CD4-positive, alpha-beta T cell (primary cell): Measurements from ENCODE around the gene CYP24A1. TPM values are rescaled to one million over a fixed set of nuclear protein-coding genes. Genes with fewer than 3 reads are reported as not detected.

ENCODE experiments used
- ATAC-seq: fragments of 200-7000 bp; cut with Tn5 transposase; one replicate; pipeline ENCODE4 v1.10.0; 2022; ENCODE audit warnings: mild to moderate bottlenecking; ENCODE audit not compliant: poor library complexity
- CTCF ChIA-PET: fragments of 350-600 bp; sonication (Branson Sonifier 250); formaldehyde crosslinking; loops from one replicate; lab custom pipeline; 2021; ENCODE audit warnings: antibody characterized with exemption, inconsistent platforms; lab: Charles Lee
- POLR2A ChIA-PET: fragments of 350-600 bp; sonication (Branson Sonifier 250); formaldehyde crosslinking; loops from one replicate; lab custom pipeline; 2021; ENCODE audit warnings: antibody characterized with exemption, inconsistent platforms; lab: Charles Lee
- DNase-seq, 14 experiments: peaks; one replicate each; pipeline ENCODE4 v3.0.0-alpha.2; 2013 to 2020; ENCODE audit warnings: mixed read lengths in 2 of 14
- H3K27ac ChIP-seq, 2 donors: one replicate each; pipeline versions ENCODE4 v1.5.1 to v1.7.0; 2013; ENCODE audit warnings: low read length in 2 of 2, low read depth in 1 of 2, mild to moderate bottlenecking in 1 of 2
- H3K27me3 ChIP-seq, 2 experiments: 1 replicate in 1 of 2; 2 replicates in 1 of 2; pipeline versions ENCODE4 v1.6.1 to v1.7.0; 2013; ENCODE audit warnings: low read length in 2 of 2, control low read depth in 1 of 2, mild to moderate bottlenecking in 1 of 2, moderate library complexity in 1 of 2; ENCODE audit not compliant: insufficient read depth in 2 of 2, control insufficient read depth in 1 of 2
- H3K36me3 ChIP-seq: one replicate; pipeline ENCODE4 v1.6.1; 2013; ENCODE audit warnings: low read length, control low read depth; ENCODE audit not compliant: insufficient read depth
- H3K4me1 ChIP-seq: one replicate; pipeline ENCODE4 v1.6.1; 2013; ENCODE audit warnings: low read length, control low read depth; ENCODE audit not compliant: insufficient read depth
- H3K4me3 ChIP-seq: one replicate; pipeline ENCODE4 v1.5.1; 2013; ENCODE audit warnings: mild to moderate bottlenecking, low read length, moderate library complexity
- H3K9me3 ChIP-seq, 2 experiments: 1 replicate in 1 of 2; 2 replicates in 1 of 2; pipeline versions ENCODE4 v1.6.1 to v1.7.0; 2013; ENCODE audit warnings: low read length in 2 of 2, mild to moderate bottlenecking in 2 of 2, control low read depth in 1 of 2, moderate library complexity in 1 of 2; ENCODE audit not compliant: control insufficient read depth in 1 of 2, insufficient read depth in 1 of 2
- H3K27ac Mint-ChIP-seq: one replicate; pipeline ENCODE4 v1.8.0; 2020; ENCODE audit warnings: mixed read lengths
- H3K27me3 Mint-ChIP-seq: one replicate; pipeline ENCODE4 v1.8.0; 2021; ENCODE audit warnings: mixed read lengths
- H3K36me3 Mint-ChIP-seq: one replicate; pipeline ENCODE4 v1.8.0; 2021; ENCODE audit warnings: low read depth, mixed read lengths
- H3K4me1 Mint-ChIP-seq: one replicate; pipeline ENCODE4 v1.8.0; 2021; ENCODE audit warnings: low read depth, mixed read lengths
- H3K4me3 Mint-ChIP-seq: one replicate; pipeline ENCODE4 v1.8.0; 2020; ENCODE audit warnings: mild to moderate bottlenecking, mixed read lengths
- H3K9me3 Mint-ChIP-seq: one replicate; pipeline ENCODE4 v1.8.0; 2020; ENCODE audit warnings: mixed read lengths
- intact Hi-C, 2 experiments: fragments of 100-400 bp; cut with DNase I in 1 of 2; cut with micrococcal nuclease in 1 of 2; formaldehyde crosslinking; loops; one replicate each; pipeline versions ENCODE4 v1.15.1 to v1.9.0; 2023 to 2025; cut with DNase I, micrococcal nuclease
- total RNA-seq, 174 experiments: library from RNA in 2 of 174; stranded (reverse) in 2 of 174; gene quantifications; one replicate each; pipeline ENCODE4 v1.2.3 and lab custom pipeline; 2021 to 2026
- TF ChIP-seq, protein P1 (sequence below): fragments of 200-600 bp; IDR thresholded peaks from one replicate; pipeline ENCODE4 v1.8.0; 2022; ENCODE audit warnings: antibody characterized with exemption, mild to moderate bottlenecking

The CYP24A1 gene
- total RNA-seq, 2 experiments from 2014 or later = 0.56 to 1.0 TPM

DNA sequence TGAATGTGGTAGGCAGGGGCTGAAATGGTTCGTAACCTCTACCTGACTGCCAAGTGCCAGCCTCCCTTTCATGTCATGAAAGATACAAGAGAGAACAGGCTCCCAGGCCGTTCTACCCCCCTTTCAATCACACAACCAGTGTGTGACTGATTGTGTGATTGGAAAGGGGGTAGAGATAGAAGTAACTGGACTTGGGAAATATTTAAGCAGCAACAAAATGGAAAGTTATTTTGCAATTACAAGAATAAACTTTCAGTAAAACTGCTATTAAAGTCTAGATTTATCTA is 20.8 kb downstream of the CYP24A1 start:
- Histone ChIP-seq H3K27me3 (peaks cover 0 to 5% of the 10 kb centered on the region in 2 experiments), H3K9me3 (no peaks in the 10 kb centered on the region), H3K27ac (no peak overlapping the region), H3K36me3 (no peaks in the 10 kb centered on the region), H3K4me3 (no peak overlapping the region), H3K4me1 (no peaks in the 10 kb centered on the region)
- Mint-ChIP-seq H3K27ac (no peak overlapping the region), H3K36me3 (no peaks in the 10 kb centered on the region), H3K27me3 (peaks cover 21% of the 10 kb centered on the region), H3K4me1 (no peaks in the 10 kb centered on the region), H3K9me3 (no peaks in the 10 kb centered on the region), H3K4me3 (no peak overlapping the region)
- no peak for DNase-seq
- POLR2A ChIA-PET = no interaction called here
- ATAC-seq = no peak
- TF ChIP-seq, protein P1, sequence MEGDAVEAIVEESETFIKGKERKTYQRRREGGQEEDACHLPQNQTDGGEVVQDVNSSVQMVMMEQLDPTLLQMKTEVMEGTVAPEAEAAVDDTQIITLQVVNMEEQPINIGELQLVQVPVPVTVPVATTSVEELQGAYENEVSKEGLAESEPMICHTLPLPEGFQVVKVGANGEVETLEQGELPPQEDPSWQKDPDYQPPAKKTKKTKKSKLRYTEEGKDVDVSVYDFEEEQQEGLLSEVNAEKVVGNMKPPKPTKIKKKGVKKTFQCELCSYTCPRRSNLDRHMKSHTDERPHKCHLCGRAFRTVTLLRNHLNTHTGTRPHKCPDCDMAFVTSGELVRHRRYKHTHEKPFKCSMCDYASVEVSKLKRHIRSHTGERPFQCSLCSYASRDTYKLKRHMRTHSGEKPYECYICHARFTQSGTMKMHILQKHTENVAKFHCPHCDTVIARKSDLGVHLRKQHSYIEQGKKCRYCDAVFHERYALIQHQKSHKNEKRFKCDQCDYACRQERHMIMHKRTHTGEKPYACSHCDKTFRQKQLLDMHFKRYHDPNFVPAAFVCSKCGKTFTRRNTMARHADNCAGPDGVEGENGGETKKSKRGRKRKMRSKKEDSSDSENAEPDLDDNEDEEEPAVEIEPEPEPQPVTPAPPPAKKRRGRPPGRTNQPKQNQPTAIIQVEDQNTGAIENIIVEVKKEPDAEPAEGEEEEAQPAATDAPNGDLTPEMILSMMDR = no peak
- CTCF ChIA-PET = no interaction called here
- intact Hi-C loops = no loop called here

DNA sequence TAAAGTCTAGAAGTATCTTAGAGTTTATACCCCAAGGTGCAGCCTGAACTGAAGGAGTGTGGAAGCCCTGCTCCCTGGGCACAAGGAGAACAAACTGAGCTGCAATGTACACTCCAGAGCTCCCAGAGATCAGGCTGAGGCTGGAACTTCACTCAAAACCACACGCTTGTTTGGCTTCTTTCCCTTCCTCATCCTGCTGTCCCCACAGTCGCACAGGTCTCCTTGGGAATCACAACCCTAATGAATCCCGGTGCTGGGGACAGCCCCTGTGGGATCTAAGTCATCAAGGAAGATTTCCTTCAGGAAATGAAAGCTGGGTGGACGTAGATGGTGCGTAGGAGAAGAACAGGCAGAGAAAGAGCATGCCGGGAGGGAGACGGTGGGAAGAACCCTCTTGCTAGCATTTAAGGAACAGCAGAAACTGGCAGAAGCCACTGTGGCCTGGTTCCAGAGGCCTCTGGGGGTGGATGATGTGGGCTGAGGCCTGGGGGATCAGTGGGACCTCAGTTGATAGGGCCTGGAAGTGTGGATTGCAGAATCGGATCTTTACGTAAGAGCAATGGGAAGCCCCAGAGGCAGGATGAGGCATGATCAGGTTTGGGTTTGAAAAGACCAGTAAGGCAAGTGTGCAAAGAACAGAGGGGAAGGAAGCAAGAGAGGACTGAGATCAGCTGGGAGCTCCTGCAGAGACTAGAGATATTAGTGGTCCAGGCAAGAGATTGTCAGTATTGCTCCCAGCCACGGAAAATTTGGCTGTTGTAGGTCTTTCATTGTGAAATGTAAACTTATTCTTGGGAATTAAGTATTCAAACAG is 21.4 kb downstream of the CYP24A1 start:
- Mint-ChIP-seq H3K27me3 (peaks cover 22% of the 10 kb centered on the region), H3K4me3 (no peak overlapping the region), H3K9me3 (no peaks in the 10 kb centered on the region), H3K4me1 (no peaks in the 10 kb centered on the region), H3K27ac (no peak overlapping the region), H3K36me3 (no peaks in the 10 kb centered on the region)
- ChIA-PET CTCF (no interaction called here), POLR2A (no interaction called here)
- Histone ChIP-seq H3K4me1 (no peaks in the 10 kb centered on the region), H3K9me3 (no peaks in the 10 kb centered on the region), H3K36me3 (no peaks in the 10 kb centered on the region), H3K4me3 (no peak overlapping the region), H3K27me3 (peaks cover 0 to 5% of the 10 kb centered on the region in 2 experiments), H3K27ac (no peak overlapping the region)
- intact Hi-C loops = no loop called here
- ATAC-seq = no peak
- no peak for DNase-seq
- TF ChIP-seq, protein P1 = no peak

DNA sequence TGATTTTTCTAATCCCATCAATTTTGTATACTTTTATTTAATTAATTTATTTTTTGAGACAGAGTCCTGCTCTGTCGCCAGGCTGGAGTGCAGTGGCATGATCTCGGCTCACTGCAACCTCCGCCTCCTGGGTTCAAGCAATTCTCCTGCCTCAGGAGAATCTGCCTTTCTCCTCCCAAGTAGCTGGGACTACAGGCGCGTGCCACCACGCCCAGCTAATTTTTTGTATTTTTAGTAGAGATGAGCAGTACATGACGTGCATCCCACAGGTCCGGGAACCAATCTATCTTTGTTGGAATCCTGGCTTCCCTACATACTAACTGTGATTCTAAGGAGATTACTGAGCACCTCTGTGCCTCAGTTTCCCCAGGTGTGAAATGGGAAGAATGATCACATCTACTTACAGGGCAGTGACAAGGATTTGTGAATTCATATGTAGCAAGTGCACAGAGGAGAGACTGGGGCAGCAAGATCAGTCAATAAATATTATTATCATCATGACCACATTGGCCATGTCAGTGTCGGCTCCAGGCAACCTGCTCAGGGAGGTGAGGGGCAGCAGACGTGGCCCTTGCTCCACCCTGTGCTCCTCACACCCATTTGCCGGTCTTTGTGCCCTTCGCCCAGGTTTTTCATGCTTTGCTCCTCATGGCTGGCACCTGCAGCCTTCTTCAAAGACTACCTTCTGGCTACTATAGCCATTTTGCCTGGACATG is 22.1 kb downstream of the CYP24A1 start:
- no peaks in the 10 kb centered on the region for H3K4me1 Mint-ChIP-seq
- intact Hi-C loops = no loop called here
- no peaks in the 10 kb centered on the region for H3K9me3 ChIP-seq
- ATAC-seq = no peak
- H3K4me3 Mint-ChIP-seq = no peak overlapping the region
- H3K4me1 ChIP-seq = no peaks in the 10 kb centered on the region
- peaks cover 0 to 5% of the 10 kb centered on the region in 2 experiments for H3K27me3 ChIP-seq
- H3K27ac Mint-ChIP-seq = no peak overlapping the region
- ChIA-PET CTCF (no interaction called here), POLR2A (no interaction called here)
- DNase-seq = no peak
- H3K27ac ChIP-seq = no peak overlapping the region
- no peaks in the 10 kb centered on the region for H3K9me3 Mint-ChIP-seq
- H3K36me3 Mint-ChIP-seq = no peaks in the 10 kb centered on the region
- H3K4me3 ChIP-seq = no peak overlapping the region
- no peaks in the 10 kb centered on the region for H3K36me3 ChIP-seq
- peaks cover 28% of the 10 kb centered on the region for H3K27me3 Mint-ChIP-seq
- TF ChIP-seq, protein P1 = no peak
